UCSD-AML1 (cell line): ENCODE results near the gene KIAA1549.
A peak's percentile ranks its signal among the peaks of the same experiment; 100 is the strongest.

Experiments used
- DNase-seq: peaks from one replicate; lab custom pipeline; 2025; ENCODE audit not compliant: unreplicated experiment; lab: John Stamatoyannopoulos, UW

KIAA1549 gene

DNA sequence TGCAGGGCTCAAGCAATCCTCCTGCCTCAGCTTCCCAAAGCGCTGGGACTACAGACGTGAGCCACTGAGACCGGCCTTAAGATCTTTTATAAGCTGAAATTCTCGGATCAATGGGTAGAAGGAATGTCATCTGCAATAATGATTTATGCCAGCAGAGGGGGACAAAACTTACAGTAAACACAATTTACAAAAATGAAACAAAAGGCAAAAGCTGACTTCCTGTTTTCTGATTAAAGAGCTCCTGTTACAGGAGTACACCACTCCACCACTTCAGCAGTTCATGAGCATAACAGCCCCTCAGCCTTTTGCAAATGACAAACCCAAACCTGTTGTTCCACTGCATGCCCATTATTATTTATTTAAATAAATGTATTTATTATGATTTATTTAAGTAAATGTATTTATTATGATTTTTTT is 94.7 kb downstream of the KIAA1549 start:
- no peak for DNase-seq

DNA sequence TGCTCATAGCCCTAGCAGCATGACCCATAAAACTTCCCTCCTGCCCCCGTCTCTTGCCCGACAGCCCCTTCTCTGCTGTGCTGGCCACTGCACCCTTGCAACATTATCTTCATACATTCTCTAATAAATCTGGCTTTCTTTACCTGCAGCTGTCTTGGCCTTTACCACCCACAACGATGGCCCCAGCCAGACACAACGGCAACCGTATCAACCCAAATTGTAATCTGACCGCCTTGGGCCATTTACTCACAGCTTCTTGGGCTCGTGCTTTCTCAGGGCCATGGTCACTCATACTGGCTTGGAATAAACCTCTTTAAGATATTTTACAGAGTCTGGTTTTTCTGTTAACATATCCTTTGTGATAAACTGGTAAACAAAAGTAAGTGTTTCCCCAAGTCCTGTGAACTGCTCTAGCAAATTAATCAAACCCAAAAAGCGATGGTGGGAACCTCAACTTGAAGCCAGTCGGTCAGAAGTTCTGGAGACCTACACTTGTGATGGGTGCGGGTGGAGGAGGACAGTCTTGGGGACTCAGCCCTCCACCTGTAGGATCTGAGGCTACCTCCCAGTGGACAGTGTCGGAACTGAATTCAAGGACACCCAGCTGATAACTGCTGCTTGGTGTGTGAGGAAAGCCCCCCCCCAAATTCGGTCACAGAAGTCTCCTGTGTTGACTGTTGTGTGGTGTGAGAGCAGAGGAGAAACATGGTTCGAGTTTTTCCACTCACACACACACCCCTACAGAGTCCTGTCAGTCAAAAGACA is 95.6 kb downstream of the KIAA1549 start:
- DNase-seq = no peak

DNA sequence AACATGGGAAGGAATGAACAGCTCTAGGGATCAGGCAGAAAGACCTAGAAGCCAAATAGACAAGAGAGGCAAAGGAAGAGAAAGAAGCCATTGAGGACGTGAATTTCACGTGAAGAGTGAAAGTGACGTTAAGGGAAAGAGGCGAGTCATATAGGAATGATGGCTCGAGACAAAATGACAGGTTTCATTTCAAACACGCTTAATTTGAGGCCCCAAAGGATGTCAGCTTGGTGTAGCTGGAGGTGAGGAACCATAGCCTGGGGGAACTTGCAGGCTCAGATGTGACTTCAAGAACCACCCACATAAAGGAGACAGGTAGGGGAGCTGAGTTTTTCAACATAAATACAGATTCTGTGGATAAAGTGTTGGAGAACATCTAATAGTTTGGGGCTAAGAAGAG is 98.9 kb downstream of the KIAA1549 start:
- no peak for DNase-seq

DNA sequence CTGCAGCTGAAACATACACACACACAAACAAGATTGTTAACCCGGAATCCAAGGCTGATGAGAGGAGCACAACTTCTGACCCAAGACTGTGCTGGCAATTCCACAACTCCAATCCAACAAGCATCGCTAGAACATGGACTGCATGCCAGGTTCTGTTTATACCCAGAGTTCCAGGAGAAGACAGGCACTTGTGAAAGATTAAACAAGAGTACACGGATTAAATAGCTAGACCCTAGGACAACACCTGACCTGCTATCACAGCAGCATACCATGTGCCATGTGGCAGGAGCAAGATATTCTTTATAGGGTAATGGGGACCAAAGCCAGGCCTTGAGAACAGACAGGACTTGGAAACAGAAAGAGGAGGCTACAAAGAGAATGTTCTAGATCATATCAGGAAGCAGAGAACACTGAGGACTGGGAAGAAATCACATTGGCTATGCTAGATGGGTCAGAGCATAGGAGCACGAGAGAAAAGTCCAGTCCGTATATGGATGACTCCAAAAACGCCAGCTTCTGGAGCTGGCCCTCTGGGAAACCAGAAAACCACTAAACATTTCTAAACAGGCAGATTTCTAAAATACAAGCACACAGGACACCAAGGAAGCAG is 99.5 kb downstream of the KIAA1549 start:
- no peak for DNase-seq

DNA sequence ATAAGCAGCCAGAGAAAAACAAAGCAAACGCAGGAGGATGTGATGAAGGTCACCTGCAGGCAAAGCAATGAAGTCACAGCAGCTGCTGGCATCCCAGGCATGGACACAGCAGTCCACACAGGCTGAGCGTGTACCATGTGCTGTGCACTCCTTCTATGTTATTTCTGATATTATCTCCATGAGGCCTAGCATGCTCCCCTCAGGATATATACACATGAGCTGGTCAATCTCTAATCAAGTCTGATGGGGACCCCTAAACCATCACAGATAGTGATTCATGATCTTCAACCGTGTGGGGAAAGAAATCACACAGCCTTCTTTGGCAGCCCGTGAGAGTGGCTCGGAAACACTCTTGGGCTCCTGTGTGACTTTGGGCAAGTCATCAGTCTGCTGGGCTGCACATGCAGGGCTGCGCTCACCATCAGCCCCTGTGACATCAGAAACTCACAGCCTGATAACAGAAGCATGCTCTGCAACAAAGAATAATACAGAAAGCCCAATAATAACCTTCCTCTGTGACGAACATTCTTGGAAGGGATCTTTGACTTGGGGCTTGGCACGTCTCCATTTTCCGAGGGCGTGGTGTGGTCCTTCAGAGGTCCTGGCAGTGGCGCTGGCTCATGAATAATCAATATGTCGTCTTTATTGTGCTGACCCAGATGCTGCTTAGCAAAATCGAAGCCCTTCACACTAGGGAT is 100.2 kb downstream of the KIAA1549 start:
- DNase-seq = no peak

DNA sequence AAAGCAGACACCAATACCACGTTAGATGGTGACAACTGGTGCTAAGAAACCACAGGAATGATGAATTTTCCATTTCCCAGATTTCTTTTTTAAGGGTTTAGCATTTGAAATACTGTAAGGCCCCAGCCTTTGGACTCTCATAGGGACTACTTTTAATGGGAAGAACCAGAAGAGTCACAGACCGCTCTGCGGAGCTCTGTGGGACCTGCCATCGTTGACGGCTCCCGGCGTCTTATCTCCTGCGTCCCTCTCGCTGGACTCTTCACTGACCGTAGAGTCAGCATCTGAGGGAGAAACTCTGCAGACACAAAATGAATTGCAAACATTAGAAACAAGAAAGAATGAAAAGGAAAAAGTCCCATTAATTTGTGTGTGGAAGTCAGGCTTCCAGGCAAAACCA is 101.8 kb downstream of the KIAA1549 start:
- DNase-seq = no peak

DNA sequence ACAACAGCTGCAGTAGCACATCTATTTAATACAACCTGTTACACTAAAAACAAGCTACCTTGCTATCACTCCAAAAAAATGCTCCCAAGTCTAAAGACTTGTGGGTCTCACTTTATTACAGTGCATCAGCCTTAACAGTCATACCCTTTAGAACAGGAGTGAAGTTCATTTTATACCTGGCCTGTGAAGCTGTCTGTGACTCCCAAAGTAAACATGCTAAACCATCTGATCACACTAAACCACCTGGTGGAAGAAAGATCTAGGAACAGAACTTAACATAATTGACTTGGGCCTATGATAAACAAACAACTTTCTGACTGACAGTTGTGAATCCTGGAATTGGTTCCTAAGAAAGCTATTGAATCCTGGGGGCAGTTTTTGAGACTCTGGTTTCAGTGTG is 102.3 kb downstream of the KIAA1549 start:
- DNase-seq = no peak

DNA sequence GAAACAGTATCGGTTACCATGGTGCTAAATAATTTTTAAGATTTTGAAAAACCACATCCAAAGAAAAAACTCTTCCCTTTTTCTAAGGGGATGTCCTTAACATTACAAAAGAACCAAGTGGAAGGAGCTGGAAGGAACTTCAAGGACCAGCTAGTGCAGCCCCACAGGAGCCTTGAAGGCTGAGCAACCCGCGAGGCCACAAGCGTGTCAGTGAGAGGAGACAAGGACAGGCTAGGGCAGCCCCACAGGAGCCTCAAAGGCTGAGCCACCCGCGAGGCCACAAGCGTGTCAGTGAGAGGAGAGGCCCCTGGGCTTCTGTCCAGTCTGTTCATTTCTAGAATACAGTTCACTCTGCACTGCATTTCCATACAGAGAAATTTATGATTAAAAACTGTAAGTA is 103.1 kb downstream of the KIAA1549 start:
- no peak for DNase-seq

DNA sequence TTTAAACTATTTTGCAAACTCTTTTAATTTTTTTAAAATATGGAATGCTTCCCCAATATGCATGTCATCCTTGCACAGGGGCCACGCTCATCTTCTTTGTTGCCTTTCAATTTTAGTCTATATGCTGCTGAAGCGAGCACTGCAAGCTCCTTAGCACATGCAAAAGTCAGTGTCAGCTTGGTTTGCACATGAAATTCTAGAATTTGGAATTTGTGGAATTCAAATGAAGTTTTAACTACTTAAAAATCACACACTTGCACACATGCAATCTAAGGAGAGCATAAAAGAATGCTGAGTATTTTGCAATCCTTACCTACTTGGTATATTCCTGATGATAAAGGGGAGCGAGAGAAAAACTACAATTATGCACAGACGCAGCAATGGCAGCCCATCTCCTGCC is 104.9 kb downstream of the KIAA1549 start:
- DNase-seq = no peak

DNA sequence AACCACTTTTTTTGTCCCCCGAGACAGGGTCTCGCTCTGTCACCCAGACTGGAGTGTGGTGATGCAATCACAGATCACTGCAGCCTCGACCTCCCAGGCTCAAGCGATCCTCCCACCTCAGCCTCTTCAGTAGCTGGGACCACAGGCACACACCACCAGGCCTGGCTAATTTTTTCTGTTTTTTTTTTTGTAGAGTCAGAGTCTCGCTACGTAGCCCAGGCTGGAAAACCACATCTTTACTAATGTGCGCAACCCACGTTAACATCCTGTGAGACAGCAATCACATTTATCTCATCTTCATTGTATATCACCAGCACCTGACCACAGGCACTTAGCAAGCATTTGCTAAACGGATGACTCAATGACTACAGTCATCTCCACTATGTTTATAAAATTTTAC is 105.4 kb downstream of the KIAA1549 start:
- no peak for DNase-seq

DNA sequence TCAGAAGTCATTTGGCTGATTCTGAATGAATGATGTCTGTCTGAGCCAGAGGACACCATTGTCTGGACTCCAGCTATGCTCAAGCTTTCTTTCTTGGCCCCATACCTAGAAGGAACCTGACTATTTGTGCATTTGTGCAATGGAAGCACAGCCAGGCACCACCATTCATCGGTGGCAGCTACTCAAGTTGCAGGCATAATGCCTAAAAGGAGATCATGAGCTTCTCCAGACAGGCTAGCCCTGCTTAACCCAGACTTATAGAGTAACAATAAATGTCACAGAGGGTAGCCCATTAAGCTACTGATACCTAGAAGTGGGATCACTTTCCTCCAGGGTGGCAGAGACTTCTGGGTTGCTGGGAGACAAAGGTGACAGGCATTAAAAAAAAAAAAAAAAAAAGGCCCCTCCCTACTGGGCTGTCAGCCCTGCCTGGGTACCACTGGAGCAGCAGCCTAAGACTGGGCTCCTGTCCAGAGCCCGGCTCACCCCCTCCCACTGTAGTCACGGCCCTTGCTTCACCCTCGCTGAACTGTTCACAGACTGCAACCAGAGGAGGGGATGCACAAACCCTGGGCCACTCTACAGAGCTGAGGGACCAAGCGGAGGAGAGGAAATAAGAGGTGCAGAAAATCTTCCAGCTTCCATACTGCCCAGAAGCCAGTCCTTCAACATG is 107.8 kb downstream of the KIAA1549 start:
- no peak for DNase-seq

DNA sequence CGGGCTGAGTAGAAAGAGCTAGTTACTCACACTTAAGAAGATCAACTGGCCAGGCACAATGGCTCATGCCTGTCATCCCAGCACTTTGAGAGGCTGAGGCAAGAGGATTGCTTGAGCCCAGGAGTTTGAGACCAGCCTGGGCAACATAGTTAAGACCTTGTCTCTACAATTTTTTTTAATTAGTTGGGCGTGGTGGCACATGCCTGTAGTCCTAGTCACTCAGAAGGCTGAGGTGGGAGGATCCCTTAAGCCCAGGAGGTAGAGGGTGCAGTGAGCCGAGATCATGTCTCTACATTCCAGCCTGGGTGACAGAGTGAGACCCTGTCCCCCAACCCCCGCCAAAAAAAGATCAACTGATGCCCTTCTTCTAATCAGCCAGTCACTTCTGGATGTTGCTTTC is 108.6 kb downstream of the KIAA1549 start:
- DNase-seq = no peak

DNA sequence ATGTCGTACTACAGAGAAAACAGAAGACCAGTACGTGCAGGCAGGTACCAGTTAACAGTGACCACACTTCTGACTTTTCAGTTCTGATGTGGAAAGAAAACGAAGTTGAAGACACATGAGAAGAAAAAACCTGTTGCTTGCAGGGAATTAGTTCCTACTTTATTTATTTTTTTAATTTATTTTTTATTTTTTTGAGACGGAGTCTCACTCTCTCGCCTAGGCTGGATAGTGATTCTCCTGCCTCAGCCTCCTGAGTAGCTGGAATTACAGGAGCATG is 109.4 kb downstream of the KIAA1549 start:
- DNase-seq = no peak

DNA sequence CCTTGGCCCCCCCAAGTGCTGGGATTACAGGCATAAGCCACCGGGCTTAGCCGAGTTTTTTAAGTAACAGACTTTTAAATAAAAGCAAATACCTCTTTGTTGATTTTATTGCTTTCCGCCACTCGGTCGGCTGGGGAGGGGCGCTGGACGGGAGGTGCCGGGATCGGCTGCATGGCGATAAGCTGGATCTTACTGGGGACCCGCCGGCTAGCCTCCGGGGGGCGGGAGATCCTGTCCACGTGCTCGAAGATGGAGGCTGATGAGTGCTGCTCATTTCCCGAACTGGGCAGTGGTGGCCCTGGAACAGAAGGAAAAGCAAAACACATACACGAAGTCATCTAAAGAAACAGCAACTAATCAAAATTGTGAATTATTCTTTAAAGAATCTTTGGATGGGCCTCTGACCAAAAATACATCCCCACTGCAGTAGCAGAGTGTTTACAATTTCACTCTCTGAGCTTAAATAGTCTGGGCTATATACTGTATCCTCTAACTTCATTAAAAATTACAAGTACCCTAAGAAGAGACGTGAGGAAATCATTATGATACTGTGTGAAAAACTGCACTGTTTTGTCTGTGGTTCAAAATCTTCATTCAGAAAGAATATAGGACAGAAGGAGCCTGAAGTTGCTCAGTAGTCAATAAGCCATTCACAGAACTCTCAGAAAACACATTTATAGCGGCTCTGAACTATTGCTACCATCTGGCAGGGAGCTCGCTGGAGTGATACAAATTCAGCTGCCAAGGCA is 110.0 kb downstream of the KIAA1549 start:
- no peak for DNase-seq

DNA sequence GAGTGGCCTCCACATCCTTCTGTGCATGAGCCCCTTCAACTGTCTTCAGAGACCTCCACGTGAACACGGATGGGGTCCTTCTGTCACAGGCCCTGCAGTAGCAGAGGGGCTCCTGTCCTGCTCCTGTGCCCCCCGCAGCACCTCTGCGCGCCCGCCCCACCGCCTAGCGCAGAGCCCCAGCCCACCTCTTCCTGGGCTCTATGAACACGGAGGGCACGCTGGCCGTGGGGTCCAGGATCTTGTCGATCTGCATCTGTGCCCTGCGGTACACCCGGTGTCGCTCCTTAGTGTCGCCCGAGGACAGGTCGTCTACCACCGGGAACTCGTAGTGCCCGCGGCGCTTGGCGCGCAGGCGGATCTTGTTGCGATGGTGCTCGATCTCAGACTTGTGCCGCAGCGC is 111.8 kb downstream of the KIAA1549 start:
- no peak for DNase-seq

DNA sequence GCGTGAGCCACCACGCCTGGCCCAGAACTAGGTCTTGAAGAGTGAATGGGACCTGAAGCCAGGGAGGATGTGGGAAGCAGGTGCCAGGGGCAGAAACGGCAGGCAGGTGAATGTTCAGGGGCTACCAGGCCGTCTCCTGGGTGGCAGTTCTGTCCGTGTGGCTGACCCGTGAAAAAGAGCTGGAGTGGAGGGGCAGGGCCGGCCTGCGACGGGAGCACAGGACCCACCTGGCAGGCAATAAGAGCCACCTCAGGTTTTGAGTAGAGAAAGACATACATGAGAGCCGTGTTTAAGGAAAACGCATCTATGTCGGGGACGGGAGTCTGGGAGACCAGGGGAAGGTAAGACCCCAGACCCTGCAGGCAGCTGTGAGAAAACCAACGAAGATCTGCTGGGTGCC is 112.5 kb downstream of the KIAA1549 start:
- DNase-seq = no peak

DNA sequence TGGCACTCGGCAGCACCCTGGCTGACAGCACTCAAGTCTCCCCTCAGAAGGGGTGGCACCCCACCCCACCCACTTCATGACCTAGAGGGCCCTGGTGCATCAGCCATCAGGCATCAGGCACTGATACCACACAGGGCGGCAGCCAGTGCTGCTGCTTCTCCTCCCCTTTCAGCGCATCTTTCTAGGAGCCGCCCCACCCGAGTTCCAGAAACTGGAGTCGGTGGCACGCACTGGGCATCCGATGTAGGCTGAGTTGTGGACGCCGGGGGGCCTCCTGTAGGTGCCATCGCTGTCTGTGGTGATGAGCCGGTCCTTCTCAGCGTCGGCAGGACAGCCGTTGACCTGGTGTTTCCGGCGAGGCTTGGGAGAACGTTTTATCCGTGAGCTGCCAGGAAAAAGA is 113.4 kb downstream of the KIAA1549 start:
- no peak for DNase-seq

DNA sequence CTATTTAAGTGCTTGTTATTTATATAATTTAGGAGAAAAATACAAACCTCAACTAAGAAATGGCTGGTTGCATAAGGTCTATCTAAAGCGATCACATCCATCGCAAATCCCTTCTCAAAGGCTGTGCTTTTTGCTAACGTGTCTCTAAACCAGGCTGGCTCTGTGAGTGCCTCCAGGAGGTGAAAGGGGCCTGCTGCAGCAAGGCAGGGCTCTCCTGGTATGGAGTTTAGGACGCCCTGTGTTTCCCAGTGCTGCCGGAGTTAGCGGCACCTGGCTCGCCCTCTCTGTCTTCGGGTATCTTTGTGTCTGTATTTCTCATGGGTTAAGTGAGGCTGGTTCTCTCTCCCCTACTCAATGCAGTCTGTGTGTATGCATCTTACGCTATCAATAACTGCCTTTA is 114.8 kb downstream of the KIAA1549 start:
- no peak for DNase-seq

DNA sequence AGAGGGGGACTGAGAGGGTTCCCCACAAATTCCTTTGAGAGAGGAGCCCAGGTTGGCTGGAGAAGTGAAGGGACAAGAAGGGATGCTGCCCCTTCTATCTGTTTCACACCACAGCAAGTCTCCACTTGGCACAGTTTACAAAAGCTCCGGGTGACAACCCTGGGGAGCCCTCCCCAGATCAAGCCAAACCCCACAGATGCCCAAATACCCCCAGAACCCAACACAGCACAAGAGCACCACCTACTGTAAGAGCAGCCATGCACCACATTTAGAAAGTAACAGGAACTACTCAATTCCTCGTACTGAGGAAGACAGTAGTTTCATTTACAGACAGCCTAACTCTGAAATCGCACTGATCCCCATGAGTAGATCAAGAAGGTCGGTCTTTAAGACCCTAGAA is 115.3 kb downstream of the KIAA1549 start:
- DNase-seq = peak; percentile 12

DNA sequence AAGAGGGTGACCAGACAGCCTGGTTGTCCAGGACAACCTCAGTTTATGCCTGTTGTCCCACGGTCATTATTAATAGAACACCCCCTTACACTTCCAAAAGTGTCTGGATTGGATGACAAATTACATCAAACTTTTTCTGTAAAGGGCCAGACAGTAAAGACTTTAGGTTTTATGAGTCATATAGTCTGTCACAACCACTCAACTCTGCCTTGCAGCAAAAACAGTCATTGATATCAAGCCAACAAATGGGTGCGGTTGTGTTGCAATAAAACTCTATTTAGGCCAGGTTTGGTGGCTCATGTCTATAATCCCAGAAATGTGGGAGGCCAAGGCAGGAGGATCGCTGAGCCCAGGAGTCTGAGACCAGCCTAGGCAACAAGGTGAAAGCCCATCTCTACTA is 116.5 kb downstream of the KIAA1549 start:
- no peak for DNase-seq

DNA sequence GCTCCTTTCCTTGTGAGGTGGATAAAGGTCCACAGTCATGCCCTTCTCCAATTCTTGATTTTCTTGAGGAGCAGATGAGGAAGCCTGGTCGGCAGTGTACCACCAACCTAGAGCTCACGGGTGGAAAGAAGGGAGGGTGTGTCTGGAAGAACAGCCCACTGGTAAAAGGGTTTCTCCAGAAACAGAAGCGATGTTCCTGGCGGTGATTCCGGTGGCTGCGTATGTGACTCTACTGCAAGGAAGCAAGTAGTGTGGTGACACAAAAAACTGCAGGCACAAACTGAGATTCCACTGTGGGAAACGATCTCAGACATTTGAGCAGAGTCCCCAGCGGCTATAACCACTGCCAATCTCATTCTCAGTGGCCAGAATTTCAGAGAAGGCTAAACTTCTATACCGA is 117.3 kb downstream of the KIAA1549 start:
- no peak for DNase-seq
